Retina (tissue), 1 donor: ENCODE results near the gene MIDN.

Experiments used
- DNase-seq: peaks from one replicate; pipeline ENCODE4 v3.0.0-alpha.2; 2016

MIDN gene

DNA sequence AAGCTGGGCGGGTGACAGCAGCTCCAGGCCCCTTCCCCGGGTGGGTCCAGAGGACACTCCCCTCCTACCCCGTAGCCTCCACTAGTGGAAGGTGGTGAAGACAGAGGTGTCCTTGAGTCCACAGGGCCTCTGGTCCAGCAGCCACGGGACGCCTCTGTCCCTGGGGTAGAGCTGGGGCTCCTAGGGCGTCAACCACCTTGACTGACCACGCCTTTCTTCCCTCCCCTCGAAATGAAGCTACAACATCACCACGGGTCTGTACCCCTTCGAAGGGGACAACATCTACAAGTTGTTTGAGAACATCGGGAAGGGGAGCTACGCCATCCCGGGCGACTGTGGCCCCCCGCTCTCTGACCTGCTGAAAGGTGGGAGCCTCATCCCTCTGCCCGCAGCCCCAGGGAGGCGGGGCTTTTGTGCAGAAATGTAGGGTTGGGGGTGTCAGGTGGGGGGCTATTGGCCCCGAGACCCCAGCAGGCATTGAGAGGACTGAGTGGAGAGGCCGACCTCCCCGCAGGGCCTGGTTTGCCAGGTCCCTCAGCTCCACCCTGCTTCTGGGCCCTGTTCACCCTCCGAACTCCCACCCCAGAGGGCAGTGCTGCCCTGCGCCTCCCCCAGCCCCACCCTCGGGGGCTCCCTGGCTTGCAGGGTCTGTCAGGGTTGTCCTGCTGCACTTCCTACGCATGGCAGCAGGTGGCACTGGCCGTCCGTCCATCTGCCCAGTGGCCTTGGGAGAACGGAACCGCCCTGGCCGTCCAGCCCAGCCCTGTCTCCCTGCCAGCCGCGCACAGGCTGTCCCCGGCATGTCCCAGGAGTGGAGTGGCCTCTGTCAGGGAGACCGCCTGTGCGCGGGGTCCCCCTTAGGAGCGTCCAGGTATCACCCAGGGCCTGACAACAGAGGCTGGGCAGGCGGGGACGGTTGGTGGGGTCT lies 27.1 kb upstream of the MIDN start:
- peak; percentile 73 for DNase-seq

DNA sequence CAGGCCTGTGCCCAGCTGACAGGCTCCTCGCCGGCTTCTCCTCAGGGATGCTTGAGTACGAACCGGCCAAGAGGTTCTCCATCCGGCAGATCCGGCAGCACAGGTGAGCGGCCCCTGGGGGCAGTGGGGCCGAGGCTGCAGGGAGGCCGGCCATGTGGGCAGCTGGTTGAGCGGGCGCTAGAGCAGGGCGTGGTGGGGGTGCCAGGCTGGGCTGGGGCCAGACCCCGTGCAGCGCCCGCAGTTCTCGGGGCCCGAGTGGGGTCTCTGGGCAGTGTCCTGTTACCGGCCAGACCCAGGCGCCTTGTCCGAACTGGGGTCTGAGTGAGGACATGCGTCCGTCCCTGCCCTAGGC lies 26.5 kb upstream of the MIDN start:
- no peak for DNase-seq

DNA sequence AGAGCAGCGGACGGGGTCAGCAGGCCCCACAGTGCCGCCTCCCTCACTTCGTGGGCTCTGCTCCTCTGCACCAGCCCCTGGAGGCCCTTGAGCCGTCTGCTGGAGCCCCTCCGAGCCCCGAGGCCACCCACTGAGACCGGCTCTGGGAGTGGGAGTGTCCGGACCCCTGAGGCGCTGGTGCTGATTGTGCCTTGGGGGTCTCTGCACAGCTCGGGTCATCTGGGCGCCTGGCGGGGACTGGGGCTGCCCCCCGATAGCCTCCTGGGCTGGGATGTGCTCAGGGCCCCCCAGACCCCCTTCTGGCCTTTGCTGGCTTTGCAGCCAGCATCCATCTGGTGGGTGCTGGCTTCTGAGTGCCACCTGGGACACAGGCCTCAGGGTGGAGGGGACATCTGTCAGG lies 26.0 kb upstream of the MIDN start:
- DNase-seq: no peak

DNA sequence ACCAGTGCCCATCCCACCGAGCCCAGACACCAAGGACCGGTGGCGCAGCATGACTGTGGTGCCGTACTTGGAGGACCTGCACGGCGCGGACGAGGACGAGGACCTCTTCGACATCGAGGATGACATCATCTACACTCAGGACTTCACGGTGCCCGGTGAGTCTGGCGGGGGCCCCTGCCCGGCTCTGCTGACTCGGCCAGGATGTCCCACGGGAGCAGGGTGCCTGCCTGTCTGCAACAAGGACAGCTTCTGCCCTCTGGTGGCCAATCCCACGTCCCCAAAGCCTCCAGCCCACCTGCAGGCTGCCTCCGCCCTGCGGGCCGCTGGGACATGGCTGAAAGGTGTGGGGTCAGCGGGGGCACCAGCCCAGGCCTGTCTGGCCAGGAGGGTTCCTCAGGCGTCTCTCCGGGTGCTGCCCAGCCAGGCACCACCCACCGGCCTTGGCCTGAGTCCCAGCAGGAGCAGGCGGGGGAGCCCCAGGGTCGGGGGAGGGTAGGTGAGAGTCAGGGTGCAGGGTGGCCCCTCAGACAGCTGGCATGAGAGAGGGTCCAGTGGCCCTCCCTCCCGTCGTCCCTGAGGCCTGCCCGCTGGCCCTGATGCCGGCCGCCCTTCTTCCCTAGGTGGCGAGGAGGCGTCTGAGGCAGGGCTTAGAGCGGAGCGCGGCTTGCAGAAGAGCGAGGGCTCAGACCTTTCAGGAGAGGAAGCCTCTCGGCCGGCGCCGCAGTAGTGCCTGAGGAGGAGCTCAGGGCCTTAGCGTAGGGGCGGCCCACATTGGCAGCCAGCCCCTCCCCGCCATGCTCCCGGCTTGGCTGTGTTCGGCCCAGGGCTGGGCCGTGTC lies 25.1 kb upstream of the MIDN start:
- DNase-seq: no peak

DNA sequence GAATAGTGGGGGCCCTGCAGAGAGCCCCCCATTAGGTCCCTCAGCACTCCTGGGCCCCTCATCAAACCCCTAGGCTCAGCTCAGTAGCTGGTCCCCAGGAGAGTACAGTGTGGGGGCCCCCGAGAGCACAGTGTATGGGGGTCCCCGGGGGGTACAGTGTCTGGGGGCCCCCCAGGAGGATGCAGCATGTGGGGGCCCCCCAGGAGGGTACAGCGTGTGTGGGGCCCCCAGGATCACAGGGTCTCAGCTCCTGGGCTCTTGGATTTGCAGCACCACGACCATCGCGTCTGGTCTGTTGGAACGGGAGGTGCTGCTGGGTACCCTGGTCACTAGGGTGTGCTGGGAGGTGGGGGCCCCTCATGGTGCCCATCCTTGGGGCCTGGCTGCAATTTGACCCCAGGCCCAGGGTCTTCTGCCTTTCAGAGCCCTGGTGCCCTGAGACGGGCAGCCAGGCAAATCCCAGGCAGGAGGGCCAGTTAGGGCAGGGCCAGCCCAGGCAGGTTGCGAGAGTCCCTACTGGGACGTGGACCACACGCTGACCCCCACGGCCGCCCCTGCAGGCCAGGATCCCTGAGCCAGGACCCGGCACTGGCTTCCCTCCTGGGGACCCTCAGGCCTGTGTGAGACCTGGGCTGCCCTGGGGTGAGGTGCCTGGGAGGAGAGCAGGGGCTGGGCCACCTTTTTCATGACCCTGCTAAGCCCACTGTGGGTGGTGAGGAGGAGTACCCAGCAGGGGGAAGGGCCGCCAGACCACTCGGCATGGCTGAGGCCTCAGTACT lies 24.1 kb upstream of the MIDN start:
- DNase-seq: no peak

- DNase-seq: no peak
Measured at GRCh38 chr19:1224847-1225246, 23.5 kb upstream of the MIDN start.

GRCh38 chr19:1225440-1226226 lies 22.8 kb upstream of the MIDN start:
- DNase-seq: no peak

GRCh38 chr19:1226227-1226518 lies 22.2 kb upstream of the MIDN start:
- no peak for DNase-seq

- no peak for DNase-seq
Measured at GRCh38 chr19:1226522-1227303, 21.7 kb upstream of the MIDN start.

- DNase-seq: no peak
Measured at GRCh38 chr19:1227304-1228054, 20.9 kb upstream of the MIDN start.

DNA sequence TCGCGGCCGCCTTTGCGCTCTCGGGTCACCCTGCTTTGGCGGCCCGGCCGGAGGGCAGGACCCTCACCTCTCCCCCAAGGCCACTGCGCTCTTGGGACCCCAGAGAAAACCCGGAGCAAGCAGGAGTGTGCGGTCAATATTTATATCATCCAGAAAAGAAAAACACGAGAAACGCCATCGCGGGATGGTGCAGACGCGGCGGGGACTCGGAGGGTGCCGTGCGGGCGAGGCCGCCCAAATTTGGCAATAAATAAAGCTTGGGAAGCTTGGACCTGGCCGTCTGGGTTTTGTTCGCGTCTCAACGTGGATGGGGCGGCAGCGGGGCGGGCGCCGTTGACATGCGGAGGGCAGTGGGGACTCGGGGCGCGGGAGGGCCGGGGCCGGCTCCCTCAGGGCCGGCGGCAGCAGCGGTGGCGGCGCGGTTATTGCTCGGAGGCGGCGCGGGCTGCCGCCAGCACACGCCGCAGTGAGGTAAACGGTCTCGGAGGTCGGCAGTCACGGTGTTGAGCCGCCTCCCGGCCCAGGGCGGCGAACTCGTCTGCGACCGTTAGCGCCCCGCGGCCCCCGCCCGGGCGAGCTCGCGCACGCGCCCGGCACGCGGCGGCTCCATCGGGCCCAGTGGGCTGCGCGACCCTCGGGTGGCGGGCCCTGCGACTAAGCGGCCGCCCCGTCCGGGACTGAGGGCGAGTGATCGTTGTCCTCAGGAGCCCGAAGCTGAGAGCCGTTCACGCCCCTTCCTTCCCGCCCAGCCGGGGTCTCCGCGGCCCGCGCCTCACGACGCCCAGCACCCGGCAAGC lies 20.0 kb upstream of the MIDN start:
- no peak for DNase-seq

DNA sequence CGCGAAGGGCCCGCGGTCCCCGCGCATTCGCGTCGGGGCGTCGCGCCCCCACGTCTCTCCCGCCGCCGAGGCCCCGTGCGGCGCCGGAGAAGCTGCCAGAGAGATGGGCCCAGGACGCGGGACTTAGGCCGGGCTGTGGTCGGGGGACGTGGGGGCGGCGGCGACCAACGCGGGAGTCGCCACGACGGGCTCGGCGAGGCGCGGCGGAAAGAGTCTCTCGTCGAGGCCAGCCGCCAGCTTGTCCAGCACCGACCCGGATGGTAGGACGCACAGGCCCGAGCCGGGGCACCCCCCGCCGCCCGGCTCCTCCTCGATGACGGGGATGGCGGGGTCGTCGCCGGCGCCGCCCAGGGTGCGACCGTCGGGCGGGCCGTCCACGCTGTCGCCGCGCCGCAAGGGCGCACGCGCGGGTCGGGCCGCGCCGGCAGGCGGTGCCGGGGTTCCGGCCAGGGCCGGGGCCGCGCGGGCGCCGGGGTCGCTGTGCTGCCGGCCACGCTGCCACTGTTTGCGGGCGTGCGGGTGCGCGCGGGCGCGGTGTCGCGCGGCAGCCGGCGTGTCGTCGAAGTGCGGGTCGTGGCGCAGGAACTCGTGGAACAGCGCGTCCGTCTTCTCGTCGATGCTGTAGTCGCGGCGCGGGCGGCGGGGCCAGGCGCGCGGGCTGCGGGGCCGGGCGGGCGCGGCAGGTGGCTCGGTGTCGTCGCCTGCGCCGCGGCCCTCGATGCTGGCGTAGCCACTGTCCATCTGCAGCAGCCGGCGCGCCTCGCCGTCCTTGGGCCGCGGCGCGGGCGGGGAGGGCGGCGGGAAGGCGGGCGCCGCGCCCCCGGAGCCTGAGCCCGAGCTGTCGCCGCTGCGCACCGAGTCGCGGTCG lies 19.1 kb upstream of the MIDN start:
- DNase-seq: no peak

DNA sequence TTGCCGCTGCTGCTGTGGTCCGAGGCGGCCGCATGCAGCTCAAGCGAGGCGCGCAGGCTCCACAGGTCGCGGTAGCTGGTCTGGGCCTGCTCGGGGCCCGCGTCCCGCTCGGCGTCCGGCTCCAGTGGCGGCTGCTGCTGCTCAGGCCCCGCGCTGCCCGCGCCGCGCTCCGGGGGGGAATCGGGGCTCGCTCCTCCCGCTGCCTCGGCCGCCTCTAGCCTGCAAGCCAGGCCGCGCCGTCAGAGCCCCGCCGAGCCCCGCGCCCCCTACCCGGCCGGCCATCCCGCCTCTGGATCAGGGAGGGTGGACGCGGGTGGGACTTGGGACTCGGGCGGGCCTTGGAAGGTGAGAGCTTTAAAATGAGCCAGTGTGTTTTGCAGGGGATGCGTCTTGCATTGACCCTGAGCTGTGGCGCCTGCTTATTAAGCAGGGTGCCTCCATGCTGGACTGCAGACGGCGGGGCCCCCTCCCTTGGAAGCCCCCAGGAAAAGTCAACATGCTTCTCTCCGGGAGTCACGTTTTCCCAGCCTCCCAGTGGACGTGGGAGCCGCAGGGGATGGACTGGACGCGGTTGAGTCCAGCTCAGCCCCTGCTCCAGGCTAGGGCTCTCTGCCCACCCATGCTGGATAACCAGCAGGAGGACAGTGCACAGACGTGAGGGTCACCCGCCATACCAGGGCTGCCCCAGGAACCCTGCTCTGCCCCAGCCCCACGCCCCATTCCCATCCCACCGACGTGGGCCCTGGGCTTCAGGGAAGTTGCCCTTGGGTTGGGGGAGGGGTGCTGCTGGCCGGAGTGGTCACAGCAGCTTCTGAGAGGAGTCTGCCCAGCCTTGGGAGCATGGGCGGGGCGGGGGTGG lies 18.2 kb upstream of the MIDN start:
- no peak for DNase-seq

GRCh38 chr19:1230783-1231489 lies 17.4 kb upstream of the MIDN start:
- no peak for DNase-seq

DNA sequence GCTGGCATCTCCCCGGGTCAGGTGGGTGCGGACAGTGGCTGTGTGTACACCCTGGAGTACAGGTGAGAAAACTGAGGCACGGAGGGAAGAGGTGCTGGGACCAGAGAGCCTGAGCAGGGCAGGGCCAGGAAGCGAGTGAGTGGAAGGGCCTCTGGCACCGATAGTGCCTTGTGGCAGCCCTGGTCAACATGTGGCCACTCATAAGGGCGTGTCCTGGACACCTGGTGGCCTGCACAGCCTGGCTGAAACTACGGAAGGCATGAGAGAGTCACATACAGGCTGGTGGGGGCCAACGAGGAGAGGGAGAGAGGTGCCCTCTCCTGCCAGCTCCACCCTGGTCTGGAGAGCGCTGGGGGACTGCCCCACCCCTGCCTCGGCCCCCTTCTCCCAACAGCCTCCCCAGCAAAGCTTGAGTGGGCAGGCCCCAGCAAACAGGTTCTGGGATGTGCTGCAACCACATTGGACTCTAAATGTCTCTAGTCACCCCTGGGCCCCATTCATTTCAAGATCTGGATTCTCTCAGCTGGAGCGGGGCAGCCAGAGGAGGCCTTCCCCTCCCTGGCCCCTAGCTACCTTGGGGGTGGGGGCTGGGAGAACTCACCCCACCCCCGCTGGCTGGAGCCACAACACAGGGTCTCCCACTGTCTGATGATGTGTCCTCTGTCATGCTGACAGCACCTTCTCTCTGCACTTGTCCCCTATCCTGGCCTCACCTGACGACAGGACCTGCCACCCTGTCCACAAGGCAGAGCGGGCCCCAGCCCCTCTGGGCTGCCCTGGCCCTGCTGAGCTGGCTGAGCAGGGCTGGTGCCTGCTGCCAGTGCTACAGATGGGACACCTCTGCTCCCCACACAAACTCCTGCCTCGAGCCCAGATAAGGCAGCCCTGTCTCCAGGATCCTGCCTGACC lies 16.4 kb upstream of the MIDN start:
- DNase-seq: no peak

DNA sequence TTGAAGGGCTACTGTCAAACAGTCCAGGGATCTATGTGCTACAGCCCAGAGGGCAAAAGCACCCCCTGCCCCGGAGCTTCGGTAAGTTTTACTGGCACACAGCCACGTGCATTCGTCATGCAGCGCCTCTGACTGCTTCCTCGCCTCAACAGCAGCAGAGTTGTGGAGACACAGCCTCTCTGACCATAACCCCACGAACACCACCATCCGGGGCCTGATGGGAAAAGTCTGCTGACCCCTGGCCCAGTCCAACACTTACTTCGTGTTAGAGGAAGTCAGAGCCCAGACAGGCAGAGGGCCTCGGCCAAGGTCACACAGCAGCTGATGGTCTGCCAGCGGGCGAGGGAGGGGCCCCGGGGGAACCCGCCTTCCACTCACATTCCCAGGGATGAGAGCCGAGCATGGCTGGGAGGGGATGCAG lies 15.7 kb upstream of the MIDN start:
- DNase-seq: no peak
